G401 (cell line): Measurements from ENCODE around the gene FRK. TPM values are rescaled to one million over a fixed set of nuclear protein-coding genes. Genes with fewer than 3 reads are reported as not detected.

Experiments used
- DNase-seq: peaks from one replicate; pipeline ENCODE4 v3.0.0-alpha.2; 2015; ENCODE audit warnings: low spot score
- in situ Hi-C: cut with HindIII; loops from 2 replicates; pipeline ENCODE4 v1.10.0; 2016; ENCODE audit warnings: low sequenced_read_pairs, mixed read lengths
- total RNA-seq: library from RNA; depleted of rRNA; stranded (reverse); fragments of >200 nt; shearing (Covaris generic); gene quantifications from 2 replicates; pipeline ENCODE4 v1.2.3, GENCODE V29; 2014

Gene FRK
- total RNA-seq, 1 experiment from 2014 or later, result 0.14 TPM

GRCh38 chr6:116012951-116013350, 47.7 kb downstream of the FRK start:
- in situ Hi-C loops, result no loop called here
- DNase-seq, result no peak

DNA sequence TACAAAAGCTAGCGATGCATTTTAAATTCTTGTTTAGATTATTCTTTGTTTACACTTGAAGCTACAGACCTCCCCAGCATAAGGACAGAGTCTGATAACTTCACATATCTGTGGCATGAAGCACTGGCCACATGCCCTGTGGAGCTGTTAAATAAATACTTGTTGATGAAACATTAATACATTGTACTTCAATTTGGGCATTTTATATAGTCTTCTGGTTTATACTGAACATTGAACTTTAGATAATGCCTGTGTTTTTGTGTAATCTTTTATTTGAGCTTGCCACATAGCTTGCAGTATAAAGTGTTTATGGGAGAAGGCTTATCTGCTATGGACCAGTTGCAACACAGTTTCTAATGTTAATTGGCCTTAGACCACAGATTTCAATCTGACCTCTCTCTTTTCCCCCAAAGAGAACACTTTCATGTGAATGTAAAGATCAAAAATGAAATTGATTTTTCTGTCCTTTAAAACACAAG, 48.2 kb downstream of the FRK start:
- DNase-seq, result no peak
- in situ Hi-C loops, result no loop called here

DNA sequence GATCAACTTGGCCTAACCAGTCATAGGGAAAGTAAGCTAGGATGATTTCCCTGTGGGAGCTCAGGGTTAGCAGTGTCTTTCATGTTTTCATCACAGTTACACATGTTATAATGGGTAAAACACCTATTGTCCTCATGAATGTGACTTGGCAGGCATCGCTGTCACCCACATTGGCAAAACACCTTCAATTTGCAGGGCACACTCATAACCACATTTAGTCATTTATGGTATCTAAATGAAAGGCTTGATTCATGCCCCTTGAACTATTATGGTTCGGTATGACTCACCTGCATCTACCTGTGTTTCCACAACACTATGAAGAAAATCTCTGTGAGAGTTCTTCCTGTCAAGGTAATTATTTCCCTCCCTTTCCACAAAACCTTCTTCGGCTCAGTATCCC, 49.2 kb downstream of the FRK start:
- no peak for DNase-seq
- in situ Hi-C loops, result no loop called here

GRCh38 chr6:116010790-116011401, 49.8 kb downstream of the FRK start:
- in situ Hi-C loops, result no loop called here
- peak; percentile 71 for DNase-seq

- DNase-seq, result no peak
- in situ Hi-C loops, result no loop called here
Observed at GRCh38 chr6:116010386-116010785, 50.3 kb downstream of the FRK start.

- in situ Hi-C loops, result no loop called here
Observed at GRCh38 chr6:116008470-116009243, 52.0 kb downstream of the FRK start.

GRCh38 chr6:116004841-116005815, 55.6 kb downstream of the FRK start:
- DNase-seq, result no peak
- in situ Hi-C loops, result no loop called here

More at GRCh38 chr6:116008470-116009243, 52.0 kb downstream of the FRK start:
- DNase-seq, result no peak

DNA sequence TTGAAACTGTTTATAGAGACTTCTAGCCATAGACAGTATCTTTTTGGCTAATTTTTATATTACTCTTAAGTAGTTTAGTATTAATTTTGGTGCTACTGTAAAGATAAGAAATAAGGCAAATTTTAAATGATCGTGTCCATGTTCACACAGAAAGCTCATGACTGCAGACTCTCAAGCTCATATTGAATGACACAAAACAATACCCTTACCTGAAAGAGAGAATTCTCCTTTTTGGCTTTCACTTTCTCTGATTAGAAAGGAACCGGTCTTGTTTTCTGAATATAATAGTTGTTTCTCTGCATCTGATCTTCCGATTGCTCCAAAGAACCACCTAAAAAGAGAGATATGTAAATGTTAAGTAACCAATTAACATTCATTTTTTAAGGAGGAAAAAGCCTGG, 57.0 kb downstream of the FRK start:
- in situ Hi-C loops, result no loop called here
- no peak for DNase-seq

DNA sequence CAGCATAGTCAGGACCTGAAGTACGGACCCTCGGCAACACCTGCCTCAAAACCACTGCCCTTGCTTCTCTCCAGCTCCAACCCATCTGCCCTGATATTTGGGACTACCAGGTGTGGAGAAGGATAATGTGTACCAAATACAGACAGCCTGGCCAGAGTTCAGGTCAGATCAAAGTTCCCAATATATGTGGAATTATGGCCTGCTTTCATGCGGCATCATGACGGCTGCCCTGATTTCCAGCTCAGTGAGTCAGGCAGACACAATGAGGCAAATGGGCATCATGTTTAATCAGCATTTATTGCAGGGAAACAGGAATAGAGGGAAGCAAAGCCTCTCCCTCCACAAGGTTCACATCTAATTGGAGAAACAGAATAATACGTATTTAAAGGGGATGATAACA, 57.9 kb downstream of the FRK start:
- in situ Hi-C loops, result no loop called here
- DNase-seq, result no peak

DNA sequence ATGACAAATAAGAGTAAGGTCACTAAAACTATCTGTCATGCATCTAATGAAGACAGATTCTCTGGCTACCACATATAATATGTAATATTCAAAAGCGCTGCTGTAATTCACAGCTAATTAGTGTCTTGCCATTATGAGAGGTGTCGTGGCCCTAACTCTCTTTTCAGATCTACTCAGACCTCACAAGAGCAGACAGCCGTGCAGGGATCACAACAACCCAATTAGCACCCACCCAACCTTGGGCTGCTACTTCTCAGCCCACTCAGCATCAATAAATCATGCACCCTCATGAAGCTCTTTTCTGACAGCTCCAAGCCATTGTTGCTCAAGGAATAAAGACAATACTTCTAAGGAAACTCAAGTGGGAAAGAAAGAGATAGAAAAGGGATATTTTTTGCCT, 61.5 kb downstream of the FRK start:
- in situ Hi-C loops, result no loop called here
- DNase-seq, result no peak

DNA sequence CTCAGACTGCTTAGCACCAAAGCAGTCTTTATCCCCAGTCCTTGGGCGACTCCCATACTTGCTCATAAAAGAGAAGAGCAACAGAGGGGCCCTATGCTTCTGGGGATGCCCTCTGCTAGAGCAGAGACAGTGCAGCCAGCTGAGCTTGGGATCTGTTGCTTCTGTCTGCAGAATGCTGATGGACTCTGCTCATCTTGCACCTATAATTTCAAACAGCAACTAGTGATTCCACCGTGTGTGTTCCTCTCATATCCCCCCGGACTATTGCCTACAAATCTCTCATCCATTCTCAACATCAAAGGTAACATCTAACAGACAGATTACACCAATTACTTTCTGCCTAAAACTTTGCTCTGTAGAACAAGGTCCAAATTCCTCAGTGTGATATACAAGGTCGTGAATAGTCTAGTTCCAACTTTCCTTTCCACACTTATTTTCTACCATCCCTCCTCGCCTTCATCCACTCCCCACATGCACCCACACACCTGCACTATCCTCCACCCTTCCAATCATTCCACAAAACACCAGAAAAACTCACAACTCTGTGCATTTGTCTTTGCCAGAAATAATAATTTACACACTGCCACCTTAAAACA, 62.6 kb downstream of the FRK start:
- in situ Hi-C loops, result no loop called here

DNA sequence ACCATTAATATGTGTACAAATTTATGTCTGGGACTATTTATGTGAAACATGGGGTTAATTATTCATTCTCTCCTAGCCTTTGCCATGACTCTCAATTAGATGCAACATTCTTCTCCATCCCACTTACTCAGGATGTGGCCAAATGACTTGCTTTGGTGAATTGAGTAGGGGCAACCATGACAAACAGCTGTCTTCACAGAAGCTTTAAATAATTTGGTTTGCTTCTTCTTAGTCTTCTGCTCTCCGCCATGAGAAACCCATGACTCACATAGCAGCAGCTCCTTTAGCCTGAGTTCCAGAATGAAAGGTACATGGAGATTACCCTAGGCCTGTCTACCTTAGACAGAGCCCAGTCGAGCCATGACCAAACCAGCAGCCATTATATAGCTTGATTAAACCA, 74.7 kb downstream of the FRK start:
- in situ Hi-C loops, result no loop called here
- DNase-seq, result no peak

More for the DNA sequence above, 62.6 kb downstream of the FRK start:
- no peak for DNase-seq

DNA sequence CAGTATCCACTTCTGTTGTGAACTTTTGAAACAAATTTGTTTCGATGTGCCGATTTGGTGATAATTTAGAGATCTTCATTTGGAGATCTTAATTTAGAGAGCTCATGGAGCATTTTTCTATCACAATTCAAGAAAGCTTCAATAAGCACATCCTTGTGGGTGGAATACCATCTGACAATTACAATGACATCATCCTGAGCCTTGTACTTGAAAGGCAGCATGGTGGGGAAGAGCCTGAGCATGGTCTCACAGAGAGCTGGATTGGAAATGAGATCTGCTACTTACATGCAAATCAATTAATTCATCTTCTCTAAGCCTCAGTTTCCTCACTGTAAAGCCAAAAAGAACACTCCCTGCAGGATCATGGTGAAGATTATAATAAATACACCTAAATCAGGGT, 75.9 kb downstream of the FRK start:
- DNase-seq, result no peak
- in situ Hi-C loops, result no loop called here

DNA sequence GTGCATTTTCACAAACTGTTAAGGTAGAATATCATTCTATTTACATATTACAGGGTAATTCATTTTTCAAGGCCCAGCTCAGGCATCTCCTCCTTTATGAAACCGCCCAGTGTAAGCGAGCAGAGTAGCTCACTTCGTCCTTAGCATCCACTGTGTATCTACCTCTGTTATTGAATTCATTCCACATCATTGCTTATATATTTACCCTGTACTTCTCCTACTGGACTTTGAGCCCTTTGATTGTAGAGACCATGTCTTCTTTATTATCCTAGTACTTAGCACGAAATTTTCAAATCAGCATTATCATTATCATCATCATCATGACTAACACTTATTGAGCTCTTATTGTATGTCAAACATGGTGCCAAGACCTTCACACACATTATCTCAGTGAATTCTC, 76.7 kb downstream of the FRK start:
- no peak for DNase-seq
- in situ Hi-C loops, result no loop called here

DNA sequence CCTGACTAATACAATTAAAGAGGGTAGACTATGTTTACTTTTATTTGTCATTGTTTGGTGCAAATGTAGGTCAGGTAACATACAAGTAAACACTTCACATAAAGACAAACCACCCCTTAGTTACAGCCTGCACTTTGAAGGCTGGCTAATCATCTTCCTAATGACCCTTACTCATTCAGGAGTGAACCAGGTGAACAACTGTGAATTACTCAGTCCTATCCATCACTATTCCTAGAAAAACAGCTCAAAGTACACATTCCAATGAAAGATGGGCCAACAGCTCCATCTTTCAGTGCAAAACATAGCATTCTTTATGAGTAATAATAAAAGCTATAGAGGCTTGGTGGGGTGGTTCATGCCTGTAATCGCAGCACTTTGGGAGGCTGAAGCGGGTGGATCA, 78.2 kb downstream of the FRK start:
- DNase-seq, result no peak
- in situ Hi-C loops, result no loop called here

GRCh38 chr6:115977220-115977619, 83.5 kb downstream of the FRK start:
- in situ Hi-C loops, result no loop called here
- no peak for DNase-seq

DNA sequence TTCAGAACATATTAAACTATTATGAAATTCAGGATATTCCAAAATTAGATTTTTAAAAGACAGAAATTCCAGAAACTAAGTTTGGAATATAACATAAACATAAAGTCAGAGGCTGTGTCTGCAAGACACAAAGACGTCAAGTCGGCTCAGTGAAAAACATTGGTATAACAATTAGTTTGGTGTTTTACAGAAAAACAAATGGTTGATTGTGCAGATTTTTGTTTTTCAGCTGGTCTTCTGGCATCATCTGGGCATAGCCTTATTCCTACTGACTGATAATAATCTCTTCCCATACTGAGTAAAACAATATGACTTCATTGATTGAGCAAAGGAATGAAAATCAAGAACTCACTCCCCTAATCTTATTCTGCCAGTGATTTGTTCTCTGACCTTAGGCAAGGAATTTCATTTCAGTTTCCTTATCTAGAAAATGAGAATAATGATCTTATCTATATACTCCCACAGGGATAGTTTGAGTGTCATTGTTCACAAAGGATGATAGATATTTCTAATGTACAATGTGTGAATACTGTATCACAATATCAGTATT, 84.3 kb downstream of the FRK start:
- DNase-seq, result no peak
- in situ Hi-C loops, result no loop called here

GRCh38 chr6:115972679-115973078, 88.0 kb downstream of the FRK start:
- DNase-seq, result no peak
- in situ Hi-C loops, result no loop called here

DNA sequence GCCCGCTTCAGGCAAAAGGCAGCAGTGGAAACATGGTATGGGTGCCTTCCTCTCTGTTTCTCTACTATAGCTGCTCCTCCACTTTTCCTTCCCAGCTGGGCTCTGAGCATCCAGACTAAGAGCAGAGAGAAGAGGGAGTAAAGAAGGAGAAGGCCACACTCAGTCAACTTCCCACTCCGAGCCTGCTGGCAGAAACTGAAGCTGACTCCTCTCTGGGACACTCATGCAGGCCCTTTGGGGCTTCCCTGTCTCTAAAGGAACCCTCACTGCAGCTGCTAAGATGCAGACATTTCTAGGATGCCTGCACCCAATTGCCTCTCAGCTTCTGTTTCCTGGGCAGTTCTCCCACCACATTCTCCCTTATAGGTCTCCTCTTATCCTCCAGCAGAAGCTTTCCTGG, 88.9 kb downstream of the FRK start:
- in situ Hi-C loops, result no loop called here
- DNase-seq, result no peak
